ENCODE data around the gene RAP1GDS1.

DNA sequence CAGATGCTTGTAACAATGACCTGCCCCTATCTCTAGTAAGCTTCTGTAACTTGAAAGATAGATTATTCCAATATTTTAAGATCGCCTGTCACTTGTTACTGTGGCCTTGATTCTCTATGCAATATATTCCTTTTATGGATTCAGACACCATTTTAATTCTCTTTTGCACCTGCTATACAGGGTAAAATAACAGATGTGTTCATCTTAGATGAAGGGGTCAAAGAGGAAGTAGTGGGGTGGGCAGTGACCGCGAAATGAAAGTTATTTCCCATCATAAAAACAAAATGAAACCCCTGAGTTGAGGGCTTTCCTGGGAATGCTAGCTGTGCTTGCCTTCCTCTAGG lies 221.3 kb downstream of the RAP1GDS1 start:
- TF ChIP-seq, protein P1, sequence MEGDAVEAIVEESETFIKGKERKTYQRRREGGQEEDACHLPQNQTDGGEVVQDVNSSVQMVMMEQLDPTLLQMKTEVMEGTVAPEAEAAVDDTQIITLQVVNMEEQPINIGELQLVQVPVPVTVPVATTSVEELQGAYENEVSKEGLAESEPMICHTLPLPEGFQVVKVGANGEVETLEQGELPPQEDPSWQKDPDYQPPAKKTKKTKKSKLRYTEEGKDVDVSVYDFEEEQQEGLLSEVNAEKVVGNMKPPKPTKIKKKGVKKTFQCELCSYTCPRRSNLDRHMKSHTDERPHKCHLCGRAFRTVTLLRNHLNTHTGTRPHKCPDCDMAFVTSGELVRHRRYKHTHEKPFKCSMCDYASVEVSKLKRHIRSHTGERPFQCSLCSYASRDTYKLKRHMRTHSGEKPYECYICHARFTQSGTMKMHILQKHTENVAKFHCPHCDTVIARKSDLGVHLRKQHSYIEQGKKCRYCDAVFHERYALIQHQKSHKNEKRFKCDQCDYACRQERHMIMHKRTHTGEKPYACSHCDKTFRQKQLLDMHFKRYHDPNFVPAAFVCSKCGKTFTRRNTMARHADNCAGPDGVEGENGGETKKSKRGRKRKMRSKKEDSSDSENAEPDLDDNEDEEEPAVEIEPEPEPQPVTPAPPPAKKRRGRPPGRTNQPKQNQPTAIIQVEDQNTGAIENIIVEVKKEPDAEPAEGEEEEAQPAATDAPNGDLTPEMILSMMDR (IDR thresholded peaks at IDR 0.05) = no peak
- TF ChIP-seq POLR2A (IDR thresholded peaks at IDR 0.05) = no peak

Data from Peyer's patch (tissue), 4 donors.